Mesodermal cell (in vitro differentiated cells): ENCODE results near the gene GDPGP1. TPM values are rescaled to one million over a fixed set of nuclear protein-coding genes. Genes with fewer than 3 reads are reported as not detected.
A peak's percentile ranks its signal among the peaks of the same experiment; 100 is the strongest.
"Not testable (repeated sequence)": the region's sequence is repeated elsewhere in the genome, so short reads cannot be mapped to it uniquely, and the experiment has no call there.

Experiments
- H3K27ac ChIP-seq: 2 replicates; pipeline ENCODE4 v1.7.0; 2013; ENCODE audit warnings: mild to moderate bottlenecking, low read depth, low read length, moderate library complexity; ENCODE audit not compliant: severe bottlenecking
- H3K36me3 ChIP-seq: 2 replicates; pipeline ENCODE4 v1.7.1; 2013; ENCODE audit warnings: mild to moderate bottlenecking, low read length, moderate library complexity; ENCODE audit not compliant: control insufficient read depth, insufficient read depth
- H3K4me1 ChIP-seq: one replicate; pipeline ENCODE4 v1.7.1; 2013; ENCODE audit warnings: mild to moderate bottlenecking, low read length; ENCODE audit not compliant: insufficient read depth, control insufficient read depth, poor library complexity, severe bottlenecking
- H3K4me3 ChIP-seq: 2 replicates; pipeline ENCODE4 v1.7.0; 2013; ENCODE audit warnings: low read length, control low read depth, mild to moderate bottlenecking; ENCODE audit not compliant: insufficient read depth, poor library complexity, severe bottlenecking; ENCODE audit errors: extremely low read depth
- H3K9me3 ChIP-seq: 2 replicates; pipeline ENCODE4 v1.7.1; 2013; ENCODE audit warnings: mild to moderate bottlenecking, low read length, moderate library complexity; ENCODE audit not compliant: control insufficient read depth
- WGBS, 2 experiments: methylation state at CpG; one replicate each; pipeline ENCODE4 v1.1.5; 2013; ENCODE audit warnings: missing lambda C conversion rate in 2 of 2; ENCODE audit not compliant: insufficient coverage in 2 of 2; 5-methylcytosine and 5-hydroxymethylcytosine counted together
- polyA plus RNA-seq, 2 experiments: library from polyadenylated mRNA; stranded (reverse); fragments of 50-300 nt; gene quantifications; one replicate each; pipeline ENCODE4 v1.2.3, GENCODE V29; 2013

GDPGP1 gene
- polyA plus RNA-seq (2013, experiment 1 of 2): 2.4 TPM
- 1.1 TPM for polyA plus RNA-seq (2013, experiment 2 of 2)

- Histone ChIP-seq H3K27ac (peak within 1 kb of the TSS; percentile 85), H3K36me3 (peaks cover 27% of the 10 kb centered on the region), H3K4me1 (peaks cover 4% of the 10 kb centered on the region), H3K9me3 (no peaks in the 10 kb centered on the region), H3K4me3 (peak within 1 kb of the TSS; percentile 77)
- 11 to 23% methylated on average over 25 to 26 of the region's 49 CpGs for WGBS, 2 experiments
These were observed at the start of gene GDPGP1 for GRCh38 chr15:90234096-90234988. GDPGP1 (plus strand) TSS chr15:90234209; CDS start chr15:90240909, 6,700 bp downstream.

GRCh38 chr15:90184786-90185704 lies 49.0 kb upstream of the GDPGP1 start:
- Histone ChIP-seq H3K36me3 (no peaks in the 10 kb centered on the region), H3K9me3 (no peaks in the 10 kb centered on the region), H3K4me1 (peaks cover 2% of the 10 kb centered on the region), H3K27ac (no peak overlapping the region), H3K4me3 (peak overlapping the region; percentile 43)
- 4 to 7% methylated on average over 47 to 50 of the region's 67 CpGs for WGBS, 2 experiments

- Histone ChIP-seq H3K9me3 (no peaks in the 10 kb centered on the region), H3K27ac (no peak overlapping the region), H3K4me3 (no peak overlapping the region), H3K36me3 (no peaks in the 10 kb centered on the region), H3K4me1 (peaks cover 2% of the 10 kb centered on the region)
- WGBS, 2 experiments: 72 to 93% methylated on average over 4 of the region's 8 CpGs
These were observed 46.6 kb upstream of the GDPGP1 start for GRCh38 chr15:90187257-90187868.

GRCh38 chr15:90188065-90188464 lies 45.9 kb upstream of the GDPGP1 start:
- H3K4me3 ChIP-seq, H3K27ac ChIP-seq, H3K4me1 ChIP-seq, H3K9me3 ChIP-seq, H3K36me3 ChIP-seq: not testable (repeated sequence)
- 96 to 100% methylated on average over 4 to 7 of the region's 7 CpGs for WGBS, 2 experiments

GRCh38 chr15:90188914-90189748 lies 44.9 kb upstream of the GDPGP1 start:
- Histone ChIP-seq H3K27ac (no peak overlapping the region), H3K36me3 (no peaks in the 10 kb centered on the region), H3K4me1 (peaks cover 1% of the 10 kb centered on the region), H3K9me3 (no peaks in the 10 kb centered on the region), H3K4me3 (no peak overlapping the region)
- WGBS, 2 experiments: 94 to 96% methylated on average over 7 to 8 of the region's 8 CpGs

GRCh38 chr15:90189781-90190467 lies 44.1 kb upstream of the GDPGP1 start:
- WGBS, 2 experiments: 75 to 91% methylated on average over 6 to 7 of the region's 10 CpGs
- Histone ChIP-seq H3K9me3 (no peaks in the 10 kb centered on the region), H3K4me3 (no peak overlapping the region), H3K4me1 (no peaks in the 10 kb centered on the region), H3K27ac (no peak overlapping the region), H3K36me3 (no peaks in the 10 kb centered on the region)

GRCh38 chr15:90190606-90191343 lies 43.2 kb upstream of the GDPGP1 start:
- WGBS, 2 experiments: 90 to 92% methylated on average over 8 of the region's 10 CpGs
- Histone ChIP-seq H3K9me3 (no peaks in the 10 kb centered on the region), H3K4me1 (no peaks in the 10 kb centered on the region), H3K36me3 (no peaks in the 10 kb centered on the region), H3K4me3 (no peak overlapping the region), H3K27ac (no peak overlapping the region)

GRCh38 chr15:90191344-90191687 lies 42.7 kb upstream of the GDPGP1 start:
- Histone ChIP-seq H3K4me3 (no peak overlapping the region), H3K4me1 (no peaks in the 10 kb centered on the region), H3K27ac (no peak overlapping the region), H3K9me3 (no peaks in the 10 kb centered on the region), H3K36me3 (no peaks in the 10 kb centered on the region)
- 76 to 90% methylated on average over 1 to 2 of the region's 3 CpGs for WGBS, 2 experiments

- Histone ChIP-seq H3K4me3 (no peak overlapping the region), H3K27ac (no peak overlapping the region), H3K36me3 (no peaks in the 10 kb centered on the region), H3K4me1 (no peaks in the 10 kb centered on the region), H3K9me3 (no peaks in the 10 kb centered on the region)
- 91 to 92% methylated on average over 4 to 6 of the region's 7 CpGs for WGBS, 2 experiments
These were observed 42.1 kb upstream of the GDPGP1 start for GRCh38 chr15:90191794-90192509.
